ENCODE data around the gene SNW1. TPM values are rescaled to one million over a fixed set of nuclear protein-coding genes. Genes with fewer than 3 reads are reported as not detected.
"Not testable (repeated sequence)": the region's sequence is repeated elsewhere in the genome, so short reads cannot be mapped to it uniquely, and the experiment has no call there.

Gene SNW1
- polyA plus RNA-seq, 10 donors: 45.3 to 58.0 (median 49.9) TPM

- no peak for DNase-seq
Observed at GRCh38 chr14:77752799-77753516, 8.0 kb downstream of the SNW1 start.

- no peak for DNase-seq
Observed at GRCh38 chr14:77752266-77752665, 8.7 kb downstream of the SNW1 start.

GRCh38 chr14:77747425-77747824 lies 13.5 kb downstream of the SNW1 start:
- DNase-seq: not testable (repeated sequence)

GRCh38 chr14:77746064-77746702 lies 14.8 kb downstream of the SNW1 start:
- DNase-seq: no peak

GRCh38 chr14:77741438-77741837 lies 19.5 kb downstream of the SNW1 start:
- DNase-seq: no peak

GRCh38 chr14:77738559-77739250 lies 22.3 kb downstream of the SNW1 start:
- no peak for DNase-seq

- DNase-seq: no peak
Observed at GRCh38 chr14:77730976-77731497, 29.9 kb downstream of the SNW1 start.

- DNase-seq: no peak
Observed at GRCh38 chr14:77722301-77722700, 38.7 kb downstream of the SNW1 start.

- DNase-seq: no peak
Observed at GRCh38 chr14:77721437-77721836, 39.5 kb downstream of the SNW1 start.

- no peak for DNase-seq
Observed at GRCh38 chr14:77717608-77718305, 43.2 kb downstream of the SNW1 start.

GRCh38 chr14:77714926-77715325 lies 46.0 kb downstream of the SNW1 start:
- DNase-seq: no peak

GRCh38 chr14:77710364-77710763 lies 50.6 kb downstream of the SNW1 start:
- no peak for DNase-seq

- no peak for DNase-seq
Observed at GRCh38 chr14:77709412-77709811, 51.5 kb downstream of the SNW1 start.

- DNase-seq: no peak
Observed at GRCh38 chr14:77708749-77709148, 52.2 kb downstream of the SNW1 start.

- peak; percentile 88 to 96 (median 92) for DNase-seq
Observed at GRCh38 chr14:77707724-77708408, 53.1 kb downstream of the SNW1 start, which contains the start of the genes ALKBH1 and SLIRP. ALKBH1 (minus strand) TSS chr14:77708023; CDS start chr14:77708004, 19 bp downstream. SLIRP (plus strand) TSS chr14:77708103; CDS start chr14:77708112, 9 bp downstream.

- DNase-seq: peak in 2 of 3 donors; percentile 26 to 30
Observed at GRCh38 chr14:77707355-77707723, 53.6 kb downstream of the SNW1 start.

GRCh38 chr14:77691259-77691658 lies 69.7 kb downstream of the SNW1 start:
- no peak for DNase-seq

- DNase-seq: no peak
Observed at GRCh38 chr14:77682158-77682553, 78.8 kb downstream of the SNW1 start.

- no peak for DNase-seq
Observed at GRCh38 chr14:77681196-77682157, 79.5 kb downstream of the SNW1 start.

GRCh38 chr14:77674931-77675330 lies 86.0 kb downstream of the SNW1 start:
- DNase-seq: no peak

Measured in muscle of back (tissue), 11 donors.